Muscle layer of colon (tissue), 2 donors: ENCODE results near the gene CMSS1.

ENCODE experiments used
- H3K27ac ChIP-seq: one replicate; pipeline ENCODE4 v1.7.0; 2013; ENCODE audit warnings: low read depth, mild to moderate bottlenecking, low read length, moderate library complexity
- H3K27me3 ChIP-seq, 2 donors: one replicate each; pipeline ENCODE4 v1.7.0; 2013; ENCODE audit warnings: low read length in 2 of 2, mild to moderate bottlenecking in 2 of 2; ENCODE audit not compliant: insufficient read depth in 2 of 2, control insufficient read depth in 1 of 2
- H3K36me3 ChIP-seq: one replicate; pipeline ENCODE4 v1.7.0; 2013; ENCODE audit warnings: mild to moderate bottlenecking, low read length; ENCODE audit not compliant: insufficient read depth
- H3K4me1 ChIP-seq: one replicate; pipeline ENCODE4 v1.7.0; 2013; ENCODE audit warnings: mild to moderate bottlenecking, low read length; ENCODE audit not compliant: insufficient read depth
- H3K4me3 ChIP-seq, 2 donors: one replicate each; pipeline ENCODE4 v1.7.0; 2013; ENCODE audit warnings: low read length in 2 of 2, low read depth in 1 of 2, mild to moderate bottlenecking in 1 of 2, moderate library complexity in 1 of 2
- H3K9ac ChIP-seq: one replicate; pipeline ENCODE4 v1.7.0; 2013; ENCODE audit warnings: low read length
- H3K9me3 ChIP-seq: one replicate; pipeline ENCODE4 v1.7.0; 2013; ENCODE audit warnings: mild to moderate bottlenecking, low read length
- donor health status: abdominal sarcoma.
- donor health status: Adenocarcinoma of cecum.

CMSS1 gene

GRCh38 chr3:100113723-100114412, 296.2 kb downstream of the CMSS1 start:
- Histone ChIP-seq H3K4me3 (no peak overlapping the region), H3K27ac (no peak overlapping the region), H3K36me3 (no peaks in the 10 kb centered on the region), H3K9me3 (no peaks in the 10 kb centered on the region), H3K27me3 (no peaks in the 10 kb centered on the region), H3K4me1 (peaks cover 6% of the 10 kb centered on the region), H3K9ac (no peak overlapping the region)

GRCh38 chr3:100114413-100115030, 296.9 kb downstream of the CMSS1 start, which contains the start of gene FILIP1L:
FILIP1L (minus strand) TSS chr3:100114501.
- Histone ChIP-seq H3K4me3 (no peak within 1 kb of the TSS), H3K9me3 (no peaks in the 10 kb centered on the region), H3K27ac (no peak within 1 kb of the TSS), H3K27me3 (no peaks in the 10 kb centered on the region), H3K4me1 (peaks cover 5% of the 10 kb centered on the region), H3K9ac (no peak within 1 kb of the TSS), H3K36me3 (no peaks in the 10 kb centered on the region)

- Histone ChIP-seq H3K36me3 (no peaks in the 10 kb centered on the region), H3K9ac (no peak overlapping the region), H3K27ac (no peak overlapping the region), H3K4me1 (peaks cover 5% of the 10 kb centered on the region), H3K9me3 (no peaks in the 10 kb centered on the region), H3K4me3 (no peak overlapping the region), H3K27me3 (no peaks in the 10 kb centered on the region)
Observed at GRCh38 chr3:100117093-100117492, 299.4 kb downstream of the CMSS1 start.

- Histone ChIP-seq H3K4me1 (peaks cover 9% of the 10 kb centered on the region), H3K27ac (no peak overlapping the region), H3K4me3 (no peak overlapping the region), H3K36me3 (no peaks in the 10 kb centered on the region), H3K9me3 (no peaks in the 10 kb centered on the region), H3K27me3 (no peaks in the 10 kb centered on the region), H3K9ac (no peak overlapping the region)
Observed at GRCh38 chr3:100120012-100120411, 302.4 kb downstream of the CMSS1 start.

GRCh38 chr3:100120693-100121092, 303.0 kb downstream of the CMSS1 start:
- no peak overlapping the region for H3K4me3 ChIP-seq
- no peaks in the 10 kb centered on the region for H3K36me3 ChIP-seq
- peaks cover 8% of the 10 kb centered on the region for H3K4me1 ChIP-seq
- no peaks in the 10 kb centered on the region for H3K9me3 ChIP-seq
- H3K27ac ChIP-seq, result no peak overlapping the region
- H3K27me3 ChIP-seq, result no peaks in the 10 kb centered on the region
- H3K9ac ChIP-seq, result no peak overlapping the region

GRCh38 chr3:100122321-100122720, 304.7 kb downstream of the CMSS1 start:
- Histone ChIP-seq H3K36me3 (no peaks in the 10 kb centered on the region), H3K27ac (no peak overlapping the region), H3K9me3 (no peaks in the 10 kb centered on the region), H3K9ac (no peak overlapping the region), H3K27me3 (no peaks in the 10 kb centered on the region), H3K4me3 (no peak overlapping the region), H3K4me1 (peaks cover 8% of the 10 kb centered on the region)

GRCh38 chr3:100123112-100123511, 305.4 kb downstream of the CMSS1 start:
- H3K9me3 ChIP-seq, result no peaks in the 10 kb centered on the region
- H3K4me3 ChIP-seq, result no peak overlapping the region
- H3K4me1 ChIP-seq, result peaks cover 8% of the 10 kb centered on the region
- H3K36me3 ChIP-seq, result no peaks in the 10 kb centered on the region
- no peak overlapping the region for H3K27ac ChIP-seq
- no peak overlapping the region for H3K9ac ChIP-seq
- no peaks in the 10 kb centered on the region for H3K27me3 ChIP-seq

- H3K9me3 ChIP-seq, result no peaks in the 10 kb centered on the region
- peaks cover 8% of the 10 kb centered on the region for H3K4me1 ChIP-seq
- no peak overlapping the region for H3K27ac ChIP-seq
- no peak overlapping the region for H3K4me3 ChIP-seq
- no peaks in the 10 kb centered on the region for H3K27me3 ChIP-seq
- no peak overlapping the region for H3K9ac ChIP-seq
- H3K36me3 ChIP-seq, result no peaks in the 10 kb centered on the region
Observed at GRCh38 chr3:100124201-100124761, 306.6 kb downstream of the CMSS1 start.

- peaks cover 8% of the 10 kb centered on the region for H3K4me1 ChIP-seq
- H3K9ac ChIP-seq, result no peak overlapping the region
- no peaks in the 10 kb centered on the region for H3K9me3 ChIP-seq
- no peak overlapping the region for H3K27ac ChIP-seq
- no peaks in the 10 kb centered on the region for H3K36me3 ChIP-seq
- no peak overlapping the region for H3K4me3 ChIP-seq
- H3K27me3 ChIP-seq, result no peaks in the 10 kb centered on the region
Observed at GRCh38 chr3:100125161-100125938, 307.7 kb downstream of the CMSS1 start.

- Histone ChIP-seq H3K27me3 (no peaks in the 10 kb centered on the region), H3K9ac (no peak overlapping the region), H3K4me1 (peaks cover 8% of the 10 kb centered on the region), H3K4me3 (no peak overlapping the region), H3K27ac (no peak overlapping the region), H3K9me3 (no peaks in the 10 kb centered on the region), H3K36me3 (no peaks in the 10 kb centered on the region)
Observed at GRCh38 chr3:100127792-100128191, 310.1 kb downstream of the CMSS1 start.

- Histone ChIP-seq H3K9ac (no peak overlapping the region), H3K4me3 (no peak overlapping the region), H3K4me1 (peaks cover 4% of the 10 kb centered on the region), H3K36me3 (no peaks in the 10 kb centered on the region), H3K27me3 (no peaks in the 10 kb centered on the region), H3K9me3 (no peaks in the 10 kb centered on the region), H3K27ac (no peak overlapping the region)
Observed at GRCh38 chr3:100128565-100128964, 310.9 kb downstream of the CMSS1 start.
